ENCODE results near the gene FAM234B.

DNA sequence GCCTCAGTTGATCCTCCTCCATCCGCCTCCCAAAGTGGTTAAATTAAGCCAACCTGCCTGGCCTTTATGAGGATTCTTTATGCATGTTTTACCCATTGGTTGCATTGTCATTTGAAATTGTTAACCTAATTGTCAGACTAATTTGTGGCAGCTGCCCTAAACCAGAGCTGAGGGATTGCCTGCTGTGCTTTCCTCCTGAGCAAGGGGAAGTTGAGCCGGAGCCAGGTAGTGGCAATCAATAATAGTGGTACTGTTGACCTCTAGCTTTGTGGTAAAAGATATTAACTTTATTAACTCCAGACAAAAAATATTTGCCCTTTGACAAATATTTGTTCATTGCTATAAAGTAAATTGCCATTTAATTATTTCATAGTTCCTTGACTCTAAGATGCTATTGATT is 38.5 kb upstream of the FAM234B start:
- TF ChIP-seq POLR2AphosphoS5 (IDR thresholded peaks at IDR 0.05): no peak
- TF ChIP-seq, protein P1, sequence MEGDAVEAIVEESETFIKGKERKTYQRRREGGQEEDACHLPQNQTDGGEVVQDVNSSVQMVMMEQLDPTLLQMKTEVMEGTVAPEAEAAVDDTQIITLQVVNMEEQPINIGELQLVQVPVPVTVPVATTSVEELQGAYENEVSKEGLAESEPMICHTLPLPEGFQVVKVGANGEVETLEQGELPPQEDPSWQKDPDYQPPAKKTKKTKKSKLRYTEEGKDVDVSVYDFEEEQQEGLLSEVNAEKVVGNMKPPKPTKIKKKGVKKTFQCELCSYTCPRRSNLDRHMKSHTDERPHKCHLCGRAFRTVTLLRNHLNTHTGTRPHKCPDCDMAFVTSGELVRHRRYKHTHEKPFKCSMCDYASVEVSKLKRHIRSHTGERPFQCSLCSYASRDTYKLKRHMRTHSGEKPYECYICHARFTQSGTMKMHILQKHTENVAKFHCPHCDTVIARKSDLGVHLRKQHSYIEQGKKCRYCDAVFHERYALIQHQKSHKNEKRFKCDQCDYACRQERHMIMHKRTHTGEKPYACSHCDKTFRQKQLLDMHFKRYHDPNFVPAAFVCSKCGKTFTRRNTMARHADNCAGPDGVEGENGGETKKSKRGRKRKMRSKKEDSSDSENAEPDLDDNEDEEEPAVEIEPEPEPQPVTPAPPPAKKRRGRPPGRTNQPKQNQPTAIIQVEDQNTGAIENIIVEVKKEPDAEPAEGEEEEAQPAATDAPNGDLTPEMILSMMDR (IDR thresholded peaks at IDR 0.05): no peak
- no peak for TF ChIP-seq EP300 (IDR thresholded peaks at IDR 0.05)

Measured in upper lobe of left lung (tissue), 4 donors.